ENCODE data around the gene NMRK2.

DNA sequence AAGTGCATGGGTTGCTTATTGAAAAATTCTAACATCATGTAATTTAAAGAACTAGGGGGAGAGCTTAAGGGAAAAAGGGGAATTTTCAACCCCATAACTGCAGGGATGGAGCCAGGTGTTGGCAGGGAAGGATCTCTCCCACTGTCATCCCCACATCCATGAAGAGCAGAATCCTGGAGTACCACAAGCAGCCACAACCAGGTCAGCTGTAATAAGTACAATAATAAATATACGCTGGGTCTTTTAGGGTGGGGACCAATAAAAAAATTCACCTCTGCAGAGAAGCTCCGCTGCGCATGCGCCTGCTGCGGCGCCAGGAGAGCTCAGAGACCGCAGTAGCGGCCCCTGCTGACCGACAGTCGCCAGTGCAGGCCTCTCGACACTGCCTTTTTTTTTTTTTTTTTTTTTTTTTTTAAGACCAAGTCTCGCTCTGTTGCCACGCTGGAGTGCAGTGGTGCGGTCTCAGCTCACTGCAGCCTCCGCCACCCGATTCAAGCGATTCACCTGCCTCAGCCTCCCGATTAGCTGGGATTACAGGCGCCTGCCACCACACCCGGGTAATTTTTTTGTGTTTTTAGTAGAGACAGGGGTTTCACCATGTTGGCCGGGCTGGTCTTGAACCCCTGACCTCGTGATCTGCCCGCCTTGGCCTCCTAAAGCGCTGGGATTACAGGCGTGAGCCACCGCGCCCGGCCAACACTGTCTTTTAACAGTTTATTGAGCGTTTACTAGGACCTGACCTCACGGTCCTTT, 54.9 kb downstream of the NMRK2 start:
- TF ChIP-seq, protein P1, sequence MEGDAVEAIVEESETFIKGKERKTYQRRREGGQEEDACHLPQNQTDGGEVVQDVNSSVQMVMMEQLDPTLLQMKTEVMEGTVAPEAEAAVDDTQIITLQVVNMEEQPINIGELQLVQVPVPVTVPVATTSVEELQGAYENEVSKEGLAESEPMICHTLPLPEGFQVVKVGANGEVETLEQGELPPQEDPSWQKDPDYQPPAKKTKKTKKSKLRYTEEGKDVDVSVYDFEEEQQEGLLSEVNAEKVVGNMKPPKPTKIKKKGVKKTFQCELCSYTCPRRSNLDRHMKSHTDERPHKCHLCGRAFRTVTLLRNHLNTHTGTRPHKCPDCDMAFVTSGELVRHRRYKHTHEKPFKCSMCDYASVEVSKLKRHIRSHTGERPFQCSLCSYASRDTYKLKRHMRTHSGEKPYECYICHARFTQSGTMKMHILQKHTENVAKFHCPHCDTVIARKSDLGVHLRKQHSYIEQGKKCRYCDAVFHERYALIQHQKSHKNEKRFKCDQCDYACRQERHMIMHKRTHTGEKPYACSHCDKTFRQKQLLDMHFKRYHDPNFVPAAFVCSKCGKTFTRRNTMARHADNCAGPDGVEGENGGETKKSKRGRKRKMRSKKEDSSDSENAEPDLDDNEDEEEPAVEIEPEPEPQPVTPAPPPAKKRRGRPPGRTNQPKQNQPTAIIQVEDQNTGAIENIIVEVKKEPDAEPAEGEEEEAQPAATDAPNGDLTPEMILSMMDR (IDR thresholded peaks at IDR 0.05) = peak; percentile 73
- TF ChIP-seq SP1 (CRISPR knock-in tag; conservative IDR thresholded peaks at IDR 0.05) = no peak
- no peak for TF ChIP-seq PRDM15 (CRISPR knock-in tag; IDR thresholded peaks at IDR 0.05)
- TF ChIP-seq, protein P2, sequence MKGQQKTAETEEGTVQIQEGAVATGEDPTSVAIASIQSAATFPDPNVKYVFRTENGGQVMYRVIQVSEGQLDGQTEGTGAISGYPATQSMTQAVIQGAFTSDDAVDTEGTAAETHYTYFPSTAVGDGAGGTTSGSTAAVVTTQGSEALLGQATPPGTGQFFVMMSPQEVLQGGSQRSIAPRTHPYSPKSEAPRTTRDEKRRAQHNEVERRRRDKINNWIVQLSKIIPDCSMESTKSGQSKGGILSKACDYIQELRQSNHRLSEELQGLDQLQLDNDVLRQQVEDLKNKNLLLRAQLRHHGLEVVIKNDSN (CRISPR knock-in tag; IDR thresholded peaks at IDR 0.05) = no peak
- TF ChIP-seq CBFB (CRISPR knock-in tag; IDR thresholded peaks at IDR 0.05; ENCODE audit: low read depth) = no peak
- TF ChIP-seq MAX (CRISPR knock-in tag; IDR thresholded peaks at IDR 0.05) = no peak
- TF ChIP-seq JUN (CRISPR knock-in tag; IDR thresholded peaks at IDR 0.05) = no peak
- 0 out of 2 replicates have a peak, but pooled peaks have one; percentile 14 for TF ChIP-seq ZNF121 (CRISPR knock-in tag; IDR thresholded peaks at IDR 0.05)
- TF ChIP-seq NR3C1 (CRISPR knock-in tag; conservative IDR thresholded peaks at IDR 0.05; ENCODE audit: low read depth) = no peak
- TF ChIP-seq, protein P3, sequence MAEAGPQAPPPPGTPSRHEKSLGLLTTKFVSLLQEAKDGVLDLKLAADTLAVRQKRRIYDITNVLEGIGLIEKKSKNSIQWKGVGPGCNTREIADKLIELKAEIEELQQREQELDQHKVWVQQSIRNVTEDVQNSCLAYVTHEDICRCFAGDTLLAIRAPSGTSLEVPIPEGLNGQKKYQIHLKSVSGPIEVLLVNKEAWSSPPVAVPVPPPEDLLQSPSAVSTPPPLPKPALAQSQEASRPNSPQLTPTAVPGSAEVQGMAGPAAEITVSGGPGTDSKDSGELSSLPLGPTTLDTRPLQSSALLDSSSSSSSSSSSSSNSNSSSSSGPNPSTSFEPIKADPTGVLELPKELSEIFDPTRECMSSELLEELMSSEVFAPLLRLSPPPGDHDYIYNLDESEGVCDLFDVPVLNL (CRISPR knock-in tag; IDR thresholded peaks at IDR 0.05; ENCODE audit: borderline replicate concordance, low read depth) = no peak
- no peak for TF ChIP-seq SMAD3 (CRISPR knock-in tag; IDR thresholded peaks at IDR 0.05; ENCODE audit: borderline replicate concordance)
- no peak for TF ChIP-seq ATF1 (CRISPR knock-in tag; IDR thresholded peaks at IDR 0.05)
- TF ChIP-seq NFE2L1 (CRISPR knock-in tag; IDR thresholded peaks at IDR 0.05) = no peak
- no peak for TF ChIP-seq ELF4 (CRISPR knock-in tag; IDR thresholded peaks at IDR 0.05; ENCODE audit: low read depth)
